HCT116 (cell line): Measurements from ENCODE around the gene ADIPOR2.

Experiments
- ELF1 ChIP-seq: IDR thresholded peaks from 2 replicates; pipeline ENCODE4 v1.6.1; 2012; ENCODE audit warnings: low read depth, borderline replicate concordance
- MAX ChIP-seq: IDR thresholded peaks from 2 replicates; pipeline ENCODE4 v1.6.1; 2012
- POLR2A ChIP-seq: IDR thresholded peaks from 2 replicates; pipeline ENCODE4 v1.7.0; 2011; ENCODE audit warnings: borderline replicate concordance; ENCODE audit not compliant: insufficient read depth, insufficient read length; ENCODE audit errors: extremely low read depth
- TF ChIP-seq, protein P1 (sequence below): IDR thresholded peaks from 2 replicates; pipeline ENCODE4 v1.6.1; 2012; ENCODE audit warnings: low read depth

- TF ChIP-seq POLR2A (no peak), MAX (no peak), ELF1 (no peak)
- TF ChIP-seq, protein P1, sequence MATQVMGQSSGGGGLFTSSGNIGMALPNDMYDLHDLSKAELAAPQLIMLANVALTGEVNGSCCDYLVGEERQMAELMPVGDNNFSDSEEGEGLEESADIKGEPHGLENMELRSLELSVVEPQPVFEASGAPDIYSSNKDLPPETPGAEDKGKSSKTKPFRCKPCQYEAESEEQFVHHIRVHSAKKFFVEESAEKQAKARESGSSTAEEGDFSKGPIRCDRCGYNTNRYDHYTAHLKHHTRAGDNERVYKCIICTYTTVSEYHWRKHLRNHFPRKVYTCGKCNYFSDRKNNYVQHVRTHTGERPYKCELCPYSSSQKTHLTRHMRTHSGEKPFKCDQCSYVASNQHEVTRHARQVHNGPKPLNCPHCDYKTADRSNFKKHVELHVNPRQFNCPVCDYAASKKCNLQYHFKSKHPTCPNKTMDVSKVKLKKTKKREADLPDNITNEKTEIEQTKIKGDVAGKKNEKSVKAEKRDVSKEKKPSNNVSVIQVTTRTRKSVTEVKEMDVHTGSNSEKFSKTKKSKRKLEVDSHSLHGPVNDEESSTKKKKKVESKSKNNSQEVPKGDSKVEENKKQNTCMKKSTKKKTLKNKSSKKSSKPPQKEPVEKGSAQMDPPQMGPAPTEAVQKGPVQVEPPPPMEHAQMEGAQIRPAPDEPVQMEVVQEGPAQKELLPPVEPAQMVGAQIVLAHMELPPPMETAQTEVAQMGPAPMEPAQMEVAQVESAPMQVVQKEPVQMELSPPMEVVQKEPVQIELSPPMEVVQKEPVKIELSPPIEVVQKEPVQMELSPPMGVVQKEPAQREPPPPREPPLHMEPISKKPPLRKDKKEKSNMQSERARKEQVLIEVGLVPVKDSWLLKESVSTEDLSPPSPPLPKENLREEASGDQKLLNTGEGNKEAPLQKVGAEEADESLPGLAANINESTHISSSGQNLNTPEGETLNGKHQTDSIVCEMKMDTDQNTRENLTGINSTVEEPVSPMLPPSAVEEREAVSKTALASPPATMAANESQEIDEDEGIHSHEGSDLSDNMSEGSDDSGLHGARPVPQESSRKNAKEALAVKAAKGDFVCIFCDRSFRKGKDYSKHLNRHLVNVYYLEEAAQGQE, result no peak
Observed at GRCh38 chr12:1761857-1762256, 71.0 kb downstream of the ADIPOR2 start.
